H9 (cell line): ENCODE results near the gene ACAP3. TPM values are rescaled to one million over a fixed set of nuclear protein-coding genes. Genes with fewer than 3 reads are reported as not detected.

ENCODE experiments used
- DNase-seq: peaks from one replicate; pipeline ENCODE4 v3.0.0-alpha.2; 2017
- H2AFZ ChIP-seq: one replicate; pipeline ENCODE4 v1.6.1; 2013; ENCODE audit warnings: mild to moderate bottlenecking, low read length, control low read depth, moderate library complexity
- H2AK5ac ChIP-seq: 2 replicates; pipeline ENCODE4 v1.6.1; 2013; ENCODE audit warnings: low read length, control low read depth, mixed read lengths; ENCODE audit not compliant: insufficient read length
- H2BK120ac ChIP-seq: one replicate; pipeline ENCODE4 v1.6.1; 2013; ENCODE audit warnings: low read depth, mild to moderate bottlenecking, low read length, control low read depth, inconsistent platforms; ENCODE audit not compliant: poor library complexity, severe bottlenecking
- H2BK12ac ChIP-seq: 2 replicates; pipeline ENCODE4 v1.6.1; 2013; ENCODE audit warnings: low read length, control low read depth, mixed read lengths, low read depth; ENCODE audit not compliant: insufficient read length
- H2BK15ac ChIP-seq: 2 replicates; pipeline ENCODE4 v1.6.1; 2013; ENCODE audit warnings: low read depth, low read length, control low read depth
- H2BK20ac ChIP-seq: one replicate; pipeline ENCODE4 v1.6.1; 2013; ENCODE audit warnings: low read depth, mild to moderate bottlenecking, low read length, control low read depth, inconsistent platforms; ENCODE audit not compliant: poor library complexity, severe bottlenecking
- H2BK5ac ChIP-seq: 2 replicates; pipeline ENCODE4 v1.6.1; 2013; ENCODE audit warnings: low read length, control low read depth, mixed read lengths; ENCODE audit not compliant: insufficient read length
- H3K14ac ChIP-seq: 2 replicates; pipeline ENCODE4 v1.6.1; 2013; ENCODE audit warnings: low read length, control low read depth; ENCODE audit not compliant: insufficient read depth
- H3K18ac ChIP-seq: 2 replicates; pipeline ENCODE4 v1.6.1; 2013; ENCODE audit warnings: low read depth, mild to moderate bottlenecking, mixed read lengths, low read length, control low read depth; ENCODE audit not compliant: insufficient read length
- H3K23ac ChIP-seq: 2 replicates; pipeline ENCODE4 v1.6.1; 2013; ENCODE audit warnings: low read length, control low read depth, mixed read lengths, low read depth; ENCODE audit not compliant: insufficient read length
- H3K23me2 ChIP-seq: 2 replicates; pipeline ENCODE4 v1.6.1; 2013; ENCODE audit warnings: low read depth, mild to moderate bottlenecking, mixed read lengths, low read length, control low read depth; ENCODE audit not compliant: insufficient read length, poor library complexity, severe bottlenecking
- H3K27ac ChIP-seq: 2 replicates; pipeline ENCODE4 v1.5.1; 2013; ENCODE audit warnings: low read length, control low read depth, mixed read lengths, low read depth; ENCODE audit not compliant: insufficient read length
- H3K27me3 ChIP-seq: 2 replicates; pipeline ENCODE4 v1.6.1; 2013; ENCODE audit warnings: low read length, control low read depth, inconsistent platforms; ENCODE audit not compliant: insufficient read depth
- H3K4ac ChIP-seq: 2 replicates; pipeline ENCODE4 v1.6.1; 2013; ENCODE audit warnings: low read depth, mild to moderate bottlenecking, control low read depth, inconsistent platforms, low read length, moderate library complexity
- H3K4me1 ChIP-seq: 2 replicates; pipeline ENCODE4 v1.6.1; 2013; ENCODE audit warnings: low read length, control low read depth, inconsistent platforms; ENCODE audit not compliant: insufficient read depth
- H3K4me2 ChIP-seq: 2 replicates; pipeline ENCODE4 v1.6.1; 2013; ENCODE audit warnings: low read length, control low read depth, mixed read lengths; ENCODE audit not compliant: insufficient read length, insufficient read depth
- H3K56ac ChIP-seq: 2 replicates; pipeline ENCODE4 v1.6.1; 2013; ENCODE audit warnings: low read depth, mild to moderate bottlenecking, mixed read lengths, low read length, control low read depth; ENCODE audit not compliant: insufficient read length
- H3K79me1 ChIP-seq: 2 replicates; pipeline ENCODE4 v1.6.1; 2013; ENCODE audit warnings: low read depth, mild to moderate bottlenecking, moderate library complexity, low read length, control low read depth, inconsistent platforms; ENCODE audit not compliant: insufficient read depth, poor library complexity, severe bottlenecking
- H3K79me2 ChIP-seq: 2 replicates; pipeline ENCODE4 v1.6.1; 2013; ENCODE audit warnings: low read length, control low read depth, inconsistent platforms; ENCODE audit not compliant: insufficient read depth
- H3K9ac ChIP-seq: 2 replicates; pipeline ENCODE4 v1.6.1; 2013; ENCODE audit warnings: low read length, control low read depth, mixed read lengths; ENCODE audit not compliant: insufficient read length; ENCODE audit errors: extremely low read depth
- H3K9me3 ChIP-seq: one replicate; pipeline ENCODE4 v1.6.1; 2013; ENCODE audit warnings: low read depth, low read length, inconsistent platforms; ENCODE audit not compliant: control insufficient read depth
- H3T11ph ChIP-seq: one replicate; pipeline ENCODE4 v1.6.1; 2013; ENCODE audit warnings: mild to moderate bottlenecking, low read length, control low read depth, inconsistent platforms
- H4K20me1 ChIP-seq: one replicate; pipeline ENCODE4 v1.6.1; 2013; ENCODE audit not compliant: control insufficient read depth, insufficient read length, insufficient read depth
- H4K5ac ChIP-seq: 2 replicates; pipeline ENCODE4 v1.6.1; 2013; ENCODE audit warnings: low read depth, mild to moderate bottlenecking, mixed read lengths, low read length, control low read depth; ENCODE audit not compliant: insufficient read length
- H4K8ac ChIP-seq: replicated peaks from 2 replicates; pipeline ENCODE4 v1.6.1; 2013; ENCODE audit warnings: low read length, control low read depth, mixed read lengths, low read depth; ENCODE audit not compliant: insufficient read length
- H4K91ac ChIP-seq: 2 replicates; pipeline ENCODE4 v1.6.1; 2013; ENCODE audit warnings: low read depth, mild to moderate bottlenecking, moderate library complexity, mixed read lengths, low read length, control low read depth; ENCODE audit not compliant: insufficient read length
- H3K27ac Mint-ChIP-seq, 3 experiments: 2 replicates in 2 of 3; 3 replicates in 1 of 3; pipeline ENCODE4 v1.8.0; 2020 to 2021; ENCODE audit warnings: mixed read lengths in 3 of 3, mild to moderate bottlenecking in 1 of 3, moderate library complexity in 1 of 3
- H3K27me3 Mint-ChIP-seq: 2 replicates; pipeline ENCODE4 v1.8.0; 2021; ENCODE audit warnings: low read depth, mild to moderate bottlenecking, moderate library complexity, mixed read lengths
- H3K36me3 Mint-ChIP-seq, 3 experiments: 2 replicates in 2 of 3; 3 replicates in 1 of 3; pipeline ENCODE4 v1.8.0; 2020 to 2021; ENCODE audit warnings: low read depth in 3 of 3, mixed read lengths in 3 of 3; ENCODE audit not compliant: insufficient read depth in 1 of 3
- H3K4me1 Mint-ChIP-seq, 2 experiments: 2 replicates each; pipeline ENCODE4 v1.8.0; 2020; ENCODE audit warnings: mixed read lengths in 2 of 2
- H3K4me3 Mint-ChIP-seq, 2 experiments: 2 replicates in 1 of 2; 3 replicates in 1 of 2; pipeline ENCODE4 v1.8.0; 2020 to 2021; ENCODE audit warnings: mild to moderate bottlenecking in 2 of 2, mixed read lengths in 2 of 2, moderate library complexity in 1 of 2
- H3K9me3 Mint-ChIP-seq, 2 experiments: 2 replicates in 1 of 2; 3 replicates in 1 of 2; pipeline ENCODE4 v1.8.0; 2020; ENCODE audit warnings: mild to moderate bottlenecking in 2 of 2, mixed read lengths in 2 of 2, moderate library complexity in 1 of 2
- WGBS: extraction: QIAGEN DNeasy Blood & Tissue Kit; methylation state at CpG from one replicate; pipeline ENCODE4 v1.1.7; 2013; ENCODE audit warnings: missing lambda C conversion rate, low lambda C conversion rate, mixed read lengths; ENCODE audit not compliant: insufficient read length; ENCODE audit errors: extremely low coverage; 5-methylcytosine and 5-hydroxymethylcytosine counted together
- total RNA-seq: library from RNA; stranded (reverse); gene quantifications from 2 replicates; pipeline ENCODE4 v1.2.1, GENCODE V29; 2021
- TF ChIP-seq, protein P1 (sequence below): fragments of 200-600 bp; sonication (generic); conservative IDR thresholded peaks from 3 replicates; pipeline ENCODE4 v1.8.0; 2021; ENCODE audit warnings: antibody characterized with exemption, mild to moderate bottlenecking

Gene ACAP3
- total RNA-seq, 1 experiment from 2014 or later: 41.4 TPM

DNA sequence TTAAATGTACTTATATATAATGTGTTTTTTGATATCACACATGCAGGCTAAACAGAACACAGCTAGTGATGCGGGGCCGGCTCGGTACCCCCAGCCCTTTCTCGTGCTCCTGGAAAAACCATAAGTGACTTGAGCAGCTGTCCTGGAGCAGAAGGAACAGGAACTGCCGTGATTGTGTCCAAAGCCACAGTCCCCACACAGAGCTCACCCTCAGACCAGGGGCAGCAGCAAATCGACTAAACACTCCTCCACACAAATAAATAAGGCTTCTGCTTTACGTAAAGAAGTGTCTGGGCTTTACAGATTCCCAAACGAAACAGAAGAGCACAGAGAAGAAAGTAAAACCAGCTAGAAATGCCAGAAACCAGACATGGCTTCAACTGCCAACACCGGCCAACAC is 43.7 kb downstream of the ACAP3 start:
- H3K4me3 Mint-ChIP-seq: no peak overlapping the region
- Histone ChIP-seq H3K9me3 (no peaks in the 10 kb centered on the region), H3T11ph (no peak overlapping the region), H3K27me3 (no peaks in the 10 kb centered on the region), H4K5ac (no peak overlapping the region), H3K4me1 (no peaks in the 10 kb centered on the region), H3K23ac (no peak overlapping the region), H4K91ac (no peak overlapping the region), H2BK20ac (no peak overlapping the region), H4K20me1 (no peaks in the 10 kb centered on the region), H2BK120ac (no peak overlapping the region), H3K14ac (no peak overlapping the region), H2BK12ac (no peak overlapping the region), H3K18ac (no peak overlapping the region), H2BK15ac (no peak overlapping the region), H2AFZ (no peak overlapping the region), H3K23me2 (no peaks in the 10 kb centered on the region), H3K79me2 (no peaks in the 10 kb centered on the region; the same call in 1 of the 2 replicates), H3K79me1 (no peaks in the 10 kb centered on the region), H4K8ac (no peak overlapping the region), H3K9ac (no peak overlapping the region), H3K27ac (no peak overlapping the region), H3K56ac (no peak overlapping the region), H2AK5ac (no peak overlapping the region), H3K4me2 (no peak overlapping the region), H2BK5ac (no peak overlapping the region), H3K4ac (no peak overlapping the region)
- H3K4me1 Mint-ChIP-seq: peaks cover 0 to 3% of the 10 kb centered on the region in 2 experiments; a peak in 2 of 4 replicates
- peaks cover 3% of the 10 kb centered on the region; the same call in 1 of the 2 replicates for H3K27me3 Mint-ChIP-seq
- no peak for DNase-seq
- no peak overlapping the region for H3K27ac Mint-ChIP-seq
- WGBS: no CpG with 5 or more reads among the region's 9 CpGs
- TF ChIP-seq, protein P1, sequence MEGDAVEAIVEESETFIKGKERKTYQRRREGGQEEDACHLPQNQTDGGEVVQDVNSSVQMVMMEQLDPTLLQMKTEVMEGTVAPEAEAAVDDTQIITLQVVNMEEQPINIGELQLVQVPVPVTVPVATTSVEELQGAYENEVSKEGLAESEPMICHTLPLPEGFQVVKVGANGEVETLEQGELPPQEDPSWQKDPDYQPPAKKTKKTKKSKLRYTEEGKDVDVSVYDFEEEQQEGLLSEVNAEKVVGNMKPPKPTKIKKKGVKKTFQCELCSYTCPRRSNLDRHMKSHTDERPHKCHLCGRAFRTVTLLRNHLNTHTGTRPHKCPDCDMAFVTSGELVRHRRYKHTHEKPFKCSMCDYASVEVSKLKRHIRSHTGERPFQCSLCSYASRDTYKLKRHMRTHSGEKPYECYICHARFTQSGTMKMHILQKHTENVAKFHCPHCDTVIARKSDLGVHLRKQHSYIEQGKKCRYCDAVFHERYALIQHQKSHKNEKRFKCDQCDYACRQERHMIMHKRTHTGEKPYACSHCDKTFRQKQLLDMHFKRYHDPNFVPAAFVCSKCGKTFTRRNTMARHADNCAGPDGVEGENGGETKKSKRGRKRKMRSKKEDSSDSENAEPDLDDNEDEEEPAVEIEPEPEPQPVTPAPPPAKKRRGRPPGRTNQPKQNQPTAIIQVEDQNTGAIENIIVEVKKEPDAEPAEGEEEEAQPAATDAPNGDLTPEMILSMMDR: no peak
- H3K9me3 Mint-ChIP-seq: no peaks in the 10 kb centered on the region
- H3K36me3 Mint-ChIP-seq: peaks cover 43 to 74% (median 64%) of the 10 kb centered on the region in 3 experiments; a peak in 6 of 7 replicates
